Mesenteric fat pad (tissue), 1 donor: ENCODE measurements around the gene DTNBP1. TPM values are rescaled to one million over a fixed set of nuclear protein-coding genes. Genes with fewer than 3 reads are reported as not detected.
A peak's percentile ranks its signal among the peaks of the same experiment; 100 is the strongest.
"Not testable (repeated sequence)": the region's sequence is repeated elsewhere in the genome, so short reads cannot be mapped to it uniquely, and the experiment has no call there.

Source experiments
- DNase-seq: peaks from one replicate; pipeline ENCODE4 v3.0.0-alpha.2; 2020; ENCODE audit warnings: low spot score
- total RNA-seq: library from RNA; stranded (reverse); fragmentation: NEBNext Ultra II Directional; extraction: Animal tissue kit (Norgen Biotek cat#: 25700); gene quantifications from one replicate; pipeline ENCODE4 v1.2.1, GENCODE V29; 2021
- donor health status: DM: yes; HTN: yes; CAD: no.

The DTNBP1 gene
- total RNA-seq, 1 donor from 2014 or later: 21.9 TPM

DNA sequence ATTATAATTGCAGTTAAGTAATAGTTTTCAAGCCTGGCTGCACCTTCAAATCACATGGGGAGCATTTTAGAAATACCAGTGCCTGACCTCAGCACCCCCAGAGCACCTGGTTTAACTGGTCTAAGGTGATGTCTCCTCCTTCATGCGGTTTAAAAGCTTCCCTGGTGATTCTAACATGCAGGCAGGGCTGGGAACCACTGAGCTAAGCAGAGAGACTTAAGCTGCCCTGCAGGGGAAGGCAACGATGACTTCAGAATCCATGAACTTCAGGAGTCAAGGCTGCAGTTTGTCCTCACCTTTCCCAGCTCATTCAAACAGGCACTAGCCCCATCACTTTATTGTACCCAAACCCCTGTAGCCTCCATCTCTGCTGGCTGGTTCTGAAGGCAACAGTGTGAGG, 6.1 kb upstream of the DTNBP1 start:
- DNase-seq: no peak

DNA sequence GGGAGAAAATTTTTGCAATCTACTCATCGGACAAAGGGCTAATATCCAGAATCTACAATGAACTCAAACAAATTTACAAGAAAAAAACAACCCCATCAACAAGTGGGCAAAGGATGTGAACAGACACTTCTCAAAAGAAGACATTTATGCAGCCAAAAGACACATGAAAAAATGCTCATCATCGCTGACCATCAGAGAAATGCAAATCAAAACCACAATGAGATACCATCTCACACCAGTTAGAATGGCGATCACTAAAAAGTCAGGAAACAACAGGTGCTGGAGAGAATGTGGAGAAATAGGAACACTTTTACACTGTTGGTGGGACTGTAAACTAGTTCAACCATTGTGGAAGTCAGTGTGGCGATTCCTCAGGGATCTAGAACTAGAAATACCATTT, 4.1 kb upstream of the DTNBP1 start:
- not testable (repeated sequence) for DNase-seq

DNA sequence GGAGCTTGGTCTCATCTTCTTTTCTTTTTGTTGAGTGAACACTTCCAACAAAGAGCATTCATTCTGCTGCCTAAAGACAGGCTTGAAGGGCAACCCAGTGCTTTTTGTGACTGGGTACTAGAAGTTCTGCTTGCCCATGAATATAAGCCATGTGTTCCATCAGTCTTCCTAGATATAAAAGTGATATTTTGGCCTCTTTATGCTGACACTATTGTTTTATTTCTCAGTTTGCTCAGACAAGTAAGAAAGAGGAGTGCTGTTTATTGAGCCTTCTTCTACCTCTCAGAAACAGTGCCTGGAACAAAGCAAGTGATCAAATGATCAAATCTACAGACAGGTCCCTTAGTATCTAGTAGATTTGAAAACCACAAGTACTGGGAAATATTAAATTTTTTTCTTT, 2.4 kb upstream of the DTNBP1 start:
- no peak for DNase-seq

DNA sequence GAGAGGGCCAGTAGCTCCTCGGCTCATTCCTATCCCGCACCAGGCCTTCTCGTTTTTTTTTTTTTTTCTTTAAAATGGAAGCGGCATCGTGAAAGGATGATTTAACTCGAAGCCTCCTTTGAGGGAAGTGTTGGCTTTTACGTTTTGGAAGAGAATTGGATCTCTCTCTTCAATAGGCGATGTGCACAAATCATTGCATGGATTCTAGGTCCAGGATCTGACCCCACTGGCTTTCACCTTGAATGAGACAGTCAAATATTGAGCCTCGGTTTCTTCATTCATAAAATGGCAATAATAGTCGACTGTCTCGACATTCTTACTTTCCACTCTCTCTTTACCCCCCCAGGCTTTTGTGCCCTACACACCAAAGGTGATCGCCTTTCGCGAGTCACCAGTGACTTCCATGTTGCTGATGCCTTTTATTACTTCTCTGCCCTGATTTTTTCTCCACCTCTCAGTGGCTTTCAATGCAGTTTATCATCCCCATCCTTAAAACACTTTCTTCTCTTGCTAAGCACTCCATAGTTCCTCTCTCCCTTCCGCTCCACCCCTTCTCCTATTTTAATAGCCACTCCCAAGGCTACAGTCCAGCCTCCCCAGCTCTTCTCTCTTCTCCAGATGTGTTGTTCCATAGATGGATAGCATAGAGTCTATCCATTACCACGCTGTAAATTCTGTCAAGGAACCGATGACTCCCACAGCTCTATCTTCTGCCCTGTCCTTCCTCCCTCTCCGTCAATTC, 473 bp upstream of the DTNBP1 start:
- DNase-seq: no peak

DNA sequence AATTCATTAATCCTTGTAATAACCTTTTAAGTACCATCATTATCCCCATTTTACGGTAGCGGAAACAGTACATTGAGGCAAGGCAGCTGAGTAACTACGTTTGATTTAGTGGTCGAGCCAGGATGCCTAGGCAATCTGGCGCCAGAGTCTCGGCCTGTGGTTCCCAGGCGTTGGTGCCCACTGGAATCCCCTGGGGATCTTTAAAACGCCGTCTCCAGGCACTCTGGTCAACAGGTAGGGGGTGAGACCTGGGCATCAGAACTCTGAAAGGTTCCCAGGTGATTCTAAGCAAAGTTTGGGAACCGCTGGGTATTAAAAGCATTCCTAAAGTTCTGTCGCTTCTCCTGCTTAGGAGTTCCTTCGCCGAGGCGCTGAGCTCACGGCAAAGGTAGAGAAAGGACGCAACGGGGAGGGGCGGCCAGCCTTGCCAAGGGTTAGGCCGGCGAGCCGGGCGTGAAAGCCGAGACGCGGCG, 939 bp downstream of the DTNBP1 start:
- DNase-seq: peak; percentile 90

DNA sequence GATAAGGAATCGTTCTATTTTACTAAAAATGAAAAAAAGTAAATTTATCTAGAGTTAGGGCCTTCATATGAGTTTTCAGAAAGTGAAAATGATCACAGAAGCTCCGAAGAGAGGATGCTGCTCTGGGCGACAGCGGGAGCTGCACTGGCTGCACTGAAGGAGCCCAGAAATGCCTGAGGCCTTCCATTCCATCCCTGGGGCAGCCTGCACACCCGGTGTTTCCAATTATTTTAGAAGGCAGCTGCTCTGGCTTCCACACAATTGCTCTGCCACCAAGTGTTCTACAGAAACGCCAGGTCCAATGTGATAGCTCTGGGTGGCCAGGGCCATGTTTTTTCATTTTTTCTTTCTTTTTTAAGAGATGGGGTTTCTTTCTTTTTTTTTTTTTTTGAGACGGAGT, 3.6 kb downstream of the DTNBP1 start:
- no peak for DNase-seq

DNA sequence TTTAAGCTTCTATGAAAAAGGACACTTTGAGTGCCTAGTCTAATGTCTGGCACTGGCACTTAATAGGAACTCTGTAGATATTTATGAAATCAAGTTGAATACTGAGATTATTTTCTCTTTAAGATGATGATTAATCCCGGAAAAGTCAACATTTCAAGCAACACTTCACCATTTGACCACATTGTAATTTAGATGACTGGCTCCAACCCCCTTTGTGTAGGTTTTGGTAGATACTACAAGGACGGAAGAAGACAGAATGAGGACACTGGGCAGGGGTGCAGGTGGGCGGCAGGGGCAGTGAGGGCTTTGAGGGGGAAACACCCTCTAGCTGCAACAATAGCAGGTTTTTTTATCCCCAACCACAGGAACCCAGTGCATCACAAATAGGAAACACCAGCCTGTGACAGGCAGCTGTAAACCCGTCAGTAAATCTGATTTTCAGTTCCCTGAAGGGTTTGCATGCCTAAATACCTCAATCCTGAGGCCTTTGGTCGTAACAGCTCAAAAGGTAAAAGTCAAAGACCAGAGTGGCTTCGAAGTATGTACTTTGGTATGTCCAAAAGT, 4.6 kb downstream of the DTNBP1 start:
- DNase-seq: no peak

DNA sequence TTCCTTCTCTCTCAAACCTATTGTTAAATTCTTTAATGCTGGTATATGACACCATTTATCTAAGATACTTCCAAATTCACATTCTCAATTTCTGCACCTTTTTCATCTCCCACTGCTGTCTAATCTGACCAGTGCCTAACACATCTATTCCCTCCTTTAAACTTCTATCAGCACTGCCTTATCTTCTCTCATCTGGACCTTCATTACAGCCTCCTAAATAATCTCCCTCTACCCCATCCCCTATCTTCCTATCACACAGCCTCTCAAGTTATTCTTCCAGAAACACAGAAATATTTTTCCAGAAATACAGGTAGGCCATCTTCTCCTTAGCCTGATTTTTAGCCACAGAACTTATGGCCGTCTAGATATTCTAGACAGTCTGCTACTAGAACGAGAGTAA, 5.5 kb downstream of the DTNBP1 start:
- no peak for DNase-seq

DNA sequence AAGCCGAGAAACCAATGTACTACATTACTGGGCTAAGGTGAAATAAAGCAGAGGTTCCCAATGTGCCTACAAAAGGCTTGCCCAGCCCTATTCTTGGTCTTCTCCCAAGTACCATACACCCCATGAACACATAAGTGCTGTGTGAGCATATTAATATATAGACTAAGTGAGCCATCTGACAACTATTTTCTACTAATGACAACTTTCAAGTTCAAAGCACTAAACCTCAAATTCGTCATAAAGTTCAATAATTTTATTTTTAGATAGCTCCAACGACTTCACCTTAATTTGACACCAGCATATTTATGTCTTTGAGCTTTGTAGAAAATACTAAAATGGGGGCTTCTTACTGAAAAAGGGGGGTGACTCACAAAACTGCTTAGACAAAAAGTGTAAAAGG, 6.7 kb downstream of the DTNBP1 start:
- no peak for DNase-seq

DNA sequence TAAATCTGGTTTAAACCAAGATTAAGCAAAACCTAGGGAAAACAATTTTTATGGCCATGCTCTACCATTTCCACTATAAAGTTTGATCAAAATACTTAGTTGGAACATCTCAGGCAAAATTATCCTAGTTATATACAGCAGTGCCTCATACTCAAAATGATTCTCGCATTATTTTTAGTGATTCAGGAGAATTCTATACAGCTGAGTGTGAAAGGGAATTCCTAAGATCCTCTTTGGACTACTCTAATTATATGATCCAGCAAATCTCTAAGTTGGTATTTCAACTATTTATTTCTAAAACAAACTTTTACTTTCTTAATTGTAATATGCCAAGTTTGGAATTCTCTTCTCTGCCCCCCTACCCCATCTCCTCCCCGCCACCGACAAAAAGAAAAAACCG, 8.6 kb downstream of the DTNBP1 start:
- DNase-seq: no peak

DNA sequence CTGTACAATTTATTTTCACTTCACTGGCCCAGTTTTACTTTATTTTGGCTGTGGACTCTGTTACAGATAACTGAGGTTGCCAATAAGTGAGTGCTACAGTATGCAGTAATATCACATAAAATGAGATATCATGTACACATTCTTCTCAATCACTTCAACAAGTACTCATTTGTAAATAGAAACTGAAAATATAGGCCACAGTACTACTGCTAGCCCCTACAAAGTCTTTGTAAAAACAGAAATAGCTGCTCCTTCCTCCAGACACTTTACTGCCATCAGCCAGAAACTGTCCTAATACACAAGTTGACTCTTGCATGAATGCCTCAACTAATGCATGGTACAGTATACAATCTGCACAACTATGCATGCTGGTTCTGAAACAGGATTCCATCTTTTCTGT, 9.2 kb downstream of the DTNBP1 start:
- DNase-seq: no peak

DNA sequence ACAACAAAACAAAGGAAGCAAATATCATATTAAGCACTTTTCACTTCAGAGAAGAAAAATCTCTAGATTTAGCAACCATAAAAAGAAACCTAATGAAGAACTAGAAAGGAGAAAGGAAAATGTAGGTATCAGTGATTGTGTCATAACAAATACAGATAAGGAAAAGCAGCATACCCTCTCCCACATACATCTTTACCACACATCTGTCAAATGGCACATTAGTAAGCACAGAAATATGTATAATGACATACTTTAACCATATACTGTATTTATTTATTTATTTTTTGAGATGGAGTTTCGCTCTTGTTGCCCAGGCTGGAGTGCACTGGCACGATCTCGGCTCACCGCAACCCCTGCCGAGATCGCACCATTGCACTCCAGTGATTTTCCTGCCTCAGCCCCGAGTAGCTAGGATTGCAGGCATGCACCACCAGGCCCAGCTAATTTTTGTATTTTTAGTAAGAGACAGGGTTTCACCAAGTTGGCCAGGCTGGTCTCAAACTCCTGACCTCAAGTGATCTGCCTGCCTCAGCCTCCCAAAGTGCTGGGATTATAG, 12.7 kb downstream of the DTNBP1 start:
- DNase-seq: not testable (repeated sequence)

DNA sequence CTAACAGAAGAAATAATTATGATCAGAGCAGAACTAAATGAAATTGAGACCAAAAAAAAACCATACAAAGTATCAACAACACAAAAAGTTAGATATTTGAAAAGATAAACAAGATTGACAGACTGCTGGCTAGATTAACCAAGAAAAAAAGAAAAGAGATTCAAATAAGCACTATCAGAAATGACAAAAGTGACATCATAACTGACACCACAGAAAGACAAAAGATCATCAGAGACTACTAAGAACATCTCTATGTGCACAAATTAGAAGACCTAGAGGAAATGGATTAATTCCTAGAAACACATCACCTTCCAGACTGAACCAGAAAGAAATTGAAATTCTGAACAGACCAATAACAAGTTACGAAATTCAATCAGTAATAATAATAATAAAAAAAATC, 17.9 kb downstream of the DTNBP1 start:
- DNase-seq: no peak

DNA sequence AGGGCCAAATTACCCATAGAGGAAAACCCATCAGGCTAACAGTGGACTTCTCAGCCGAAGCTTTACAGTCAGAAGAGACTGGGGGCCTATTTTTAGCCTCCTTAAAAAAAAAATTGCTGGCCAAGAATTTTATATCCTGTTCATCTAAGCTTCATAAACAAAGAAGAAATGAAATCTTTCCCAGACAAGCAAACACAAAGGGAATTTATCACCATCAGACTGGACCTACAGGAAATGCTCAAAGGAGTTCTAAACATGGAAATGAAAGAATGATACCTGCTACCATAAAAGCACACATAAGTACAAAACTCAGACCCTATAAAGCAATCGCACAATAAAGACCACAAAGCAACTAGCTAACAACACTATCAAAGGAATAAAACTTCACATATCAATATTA, 19.3 kb downstream of the DTNBP1 start:
- no peak for DNase-seq

DNA sequence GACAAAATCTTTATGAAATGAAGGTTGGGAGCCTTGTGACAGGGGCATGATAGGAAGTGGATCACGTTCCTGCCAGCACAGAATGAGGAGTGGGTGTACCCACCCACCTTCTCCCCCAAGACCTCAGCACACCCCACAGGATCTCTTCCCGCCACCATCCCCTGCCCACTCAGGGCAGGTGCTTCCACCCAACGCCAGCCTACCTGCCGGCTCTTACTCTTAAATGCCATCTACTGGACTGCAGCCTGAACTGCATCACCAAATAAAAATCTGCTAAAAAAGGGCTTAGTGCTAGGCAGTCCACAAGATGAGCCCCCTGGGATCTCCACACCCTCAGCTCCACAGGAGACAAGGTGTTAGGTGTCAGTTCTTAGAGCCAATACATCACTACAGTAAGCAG, 20.6 kb downstream of the DTNBP1 start:
- DNase-seq: no peak

DNA sequence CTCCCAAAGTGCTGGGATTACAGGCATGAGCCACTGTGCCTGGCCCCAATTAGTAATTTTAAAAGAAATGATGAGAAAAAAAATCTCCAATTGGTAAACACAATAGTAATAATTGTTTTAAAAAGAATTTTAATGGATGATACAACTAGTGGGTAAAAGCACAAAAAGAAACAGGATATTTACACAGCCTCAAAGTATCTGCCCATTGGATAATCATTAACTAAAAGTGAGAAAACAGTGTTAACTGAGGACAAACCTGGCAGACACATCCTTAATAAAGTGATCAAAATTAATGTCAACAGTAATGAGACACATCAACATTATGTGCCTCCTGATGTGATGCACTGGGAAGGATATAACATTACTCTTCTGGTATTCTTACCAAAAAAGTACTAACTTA, 24.5 kb downstream of the DTNBP1 start:
- no peak for DNase-seq

DNA sequence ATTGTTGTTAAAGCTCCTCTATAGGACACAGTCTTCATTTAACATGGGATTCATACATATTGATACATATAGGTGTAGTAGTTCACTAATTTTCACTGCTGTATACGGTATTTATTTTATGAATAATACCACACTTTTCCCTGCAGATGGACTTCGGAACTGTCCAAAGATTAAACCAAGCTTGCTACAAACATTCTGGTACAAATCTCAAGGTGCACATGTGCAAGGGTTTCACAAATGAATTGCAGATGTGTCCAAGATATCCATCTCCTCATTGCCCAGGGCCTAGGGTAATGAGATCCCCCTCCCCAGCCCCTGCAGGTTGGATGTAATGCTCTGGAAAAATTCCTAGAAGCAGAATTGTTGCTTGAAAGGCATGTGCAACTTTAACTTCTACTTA, 31.4 kb downstream of the DTNBP1 start:
- DNase-seq: no peak

DNA sequence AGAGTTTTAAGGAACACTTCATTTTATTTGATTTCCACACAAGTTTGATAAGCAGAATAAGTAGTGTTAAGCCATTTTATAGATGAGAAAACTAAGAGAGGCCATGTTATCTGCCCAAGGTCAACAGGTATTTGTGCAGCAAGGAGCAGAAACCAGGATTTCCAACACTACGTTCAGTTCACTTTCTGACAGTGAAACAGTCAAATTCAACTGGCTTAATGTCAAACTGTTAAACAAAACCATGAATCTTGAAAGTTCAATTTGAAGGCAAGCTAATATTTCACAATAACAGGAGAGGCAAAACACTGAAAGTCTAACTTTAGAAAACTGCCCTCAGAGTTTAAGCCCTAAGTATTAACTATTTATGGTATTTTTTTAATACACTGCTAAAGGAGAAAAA, 32.6 kb downstream of the DTNBP1 start:
- no peak for DNase-seq

DNA sequence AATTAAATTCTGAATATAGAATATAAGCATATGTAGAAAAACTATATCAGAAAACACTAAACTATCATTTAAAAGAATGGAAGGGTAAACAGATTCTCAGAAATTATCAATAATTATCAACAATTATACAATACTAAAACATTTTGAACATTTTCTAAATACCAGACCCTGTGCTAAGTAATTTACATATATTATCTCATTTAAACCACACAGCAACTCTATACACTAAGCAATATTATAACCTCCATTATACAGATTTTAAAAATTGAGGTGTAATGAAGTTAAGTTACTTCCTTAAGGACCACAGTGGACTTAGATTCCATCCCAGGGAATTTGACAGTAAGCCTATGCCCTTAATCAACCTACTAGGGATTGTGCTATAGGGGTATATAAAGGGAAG, 33.3 kb downstream of the DTNBP1 start:
- DNase-seq: no peak

DNA sequence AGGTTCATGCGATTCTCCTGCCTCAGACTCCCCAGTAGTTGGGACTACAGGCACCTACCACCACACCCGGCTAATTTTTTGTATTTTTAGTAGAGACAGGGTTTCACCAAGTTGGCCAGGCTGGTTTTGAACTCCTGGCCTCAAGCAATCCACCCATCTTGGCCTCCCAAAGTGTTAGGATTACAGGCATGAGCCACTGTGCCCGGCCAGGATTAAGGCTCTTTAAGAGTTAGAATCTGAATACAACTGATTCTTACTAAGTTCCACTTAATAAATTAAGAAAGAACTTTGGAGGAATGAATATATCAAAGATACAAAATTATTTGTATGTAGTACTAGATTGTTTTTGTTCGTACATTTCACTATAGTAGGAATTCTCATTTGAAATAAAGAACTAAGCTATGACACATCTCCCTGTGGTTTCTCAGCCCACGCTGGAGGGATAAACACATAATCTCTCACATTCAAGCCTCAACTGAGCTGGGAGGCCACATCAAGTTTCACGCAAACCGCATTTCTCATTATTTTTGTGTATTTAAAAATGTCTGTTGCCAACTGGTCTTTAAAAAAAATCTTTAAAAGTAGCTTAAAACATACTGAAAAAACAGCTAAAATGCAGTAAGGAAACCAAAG, 34.2 kb downstream of the DTNBP1 start:
- DNase-seq: no peak

DNA sequence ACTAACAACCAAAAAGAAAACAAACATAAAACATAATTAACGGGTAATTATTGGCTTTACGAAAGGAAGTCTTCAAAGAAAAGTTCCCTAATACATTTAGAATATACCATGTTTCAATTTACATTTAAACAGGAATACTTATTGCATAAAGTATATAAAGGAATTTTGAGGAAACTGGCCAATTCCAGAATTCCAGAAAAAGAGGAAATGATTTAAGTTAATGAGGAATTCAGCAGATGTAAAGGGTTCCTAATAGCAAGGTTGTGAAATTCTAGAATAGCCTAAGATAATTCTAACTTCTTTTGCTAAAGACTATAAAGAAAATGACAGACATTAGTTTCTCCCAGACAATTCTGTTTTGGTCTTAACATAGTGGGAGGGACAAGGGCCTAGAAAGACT, 35.0 kb downstream of the DTNBP1 start:
- DNase-seq: no peak

DNA sequence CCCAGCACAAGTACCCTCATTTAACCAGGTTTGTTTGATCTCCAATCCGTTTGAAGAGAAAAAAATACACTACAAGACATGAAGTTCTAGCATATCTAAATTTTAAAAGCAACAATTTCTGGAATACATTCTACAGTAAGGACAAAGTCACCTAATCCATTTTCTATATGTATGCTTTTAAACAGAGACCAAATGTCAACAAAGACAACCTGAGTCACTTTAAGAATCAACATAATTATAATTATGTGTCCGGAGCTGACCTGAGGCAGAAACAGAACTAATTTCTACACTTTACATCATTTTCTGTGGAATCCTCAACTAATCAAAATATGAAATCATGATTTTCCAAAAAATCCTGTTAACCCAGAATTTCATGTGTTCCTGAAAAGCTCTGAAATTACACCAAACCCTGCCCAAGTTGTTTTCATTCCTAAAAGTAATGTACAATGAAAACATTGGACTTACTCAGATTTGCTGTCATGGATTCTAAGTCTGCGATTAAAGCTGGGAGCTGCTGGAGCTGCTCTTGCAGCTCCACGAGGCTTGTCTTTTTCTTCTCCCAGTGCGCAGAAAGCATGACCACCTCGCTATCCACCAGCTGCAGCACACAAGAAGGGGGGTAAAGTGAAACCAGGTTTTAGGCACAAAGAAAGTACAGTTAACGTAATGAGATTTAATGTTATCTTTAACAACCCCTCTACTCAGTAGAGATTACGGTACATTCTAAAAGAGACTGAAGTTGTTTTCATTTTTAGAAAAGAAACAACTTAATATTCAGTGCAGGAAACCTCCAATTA, 35.8 kb downstream of the DTNBP1 start:
- DNase-seq: no peak
